ENCODE results near the gene CARD18.

The CARD18 gene

GRCh38 chr11:105139669-105140068, at the start of gene CARD18:
TSS of gene CARD18 (minus strand) at chr11:105139769. CDS start at chr11:105139726, 43 bp downstream.
- no peak for DNase-seq

DNA sequence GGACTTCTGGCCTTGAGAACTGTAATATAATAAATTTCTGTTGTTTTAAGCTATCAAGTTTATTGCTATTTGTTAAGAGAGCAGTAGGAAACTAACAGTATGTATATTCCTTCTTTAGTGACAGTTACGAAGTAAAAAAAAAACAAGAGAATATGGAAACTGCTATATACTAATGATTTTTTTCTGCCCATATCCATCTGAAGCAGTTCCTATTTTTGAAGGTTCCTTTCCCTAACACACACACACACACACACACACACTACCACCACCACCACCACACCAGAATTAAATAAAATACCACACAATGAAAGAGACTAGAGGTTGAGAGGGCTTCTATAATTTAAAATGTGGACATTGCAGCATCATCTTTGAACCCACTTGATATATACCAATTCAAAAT, 44.4 kb upstream of the CARD18 start:
- no peak for DNase-seq

- DNase-seq, result no peak
These were observed 43.9 kb upstream of the CARD18 start for GRCh38 chr11:105183426-105183825.

- peak; percentile 71 for DNase-seq
These were observed 42.0 kb upstream of the CARD18 start for GRCh38 chr11:105181521-105181920.

DNA sequence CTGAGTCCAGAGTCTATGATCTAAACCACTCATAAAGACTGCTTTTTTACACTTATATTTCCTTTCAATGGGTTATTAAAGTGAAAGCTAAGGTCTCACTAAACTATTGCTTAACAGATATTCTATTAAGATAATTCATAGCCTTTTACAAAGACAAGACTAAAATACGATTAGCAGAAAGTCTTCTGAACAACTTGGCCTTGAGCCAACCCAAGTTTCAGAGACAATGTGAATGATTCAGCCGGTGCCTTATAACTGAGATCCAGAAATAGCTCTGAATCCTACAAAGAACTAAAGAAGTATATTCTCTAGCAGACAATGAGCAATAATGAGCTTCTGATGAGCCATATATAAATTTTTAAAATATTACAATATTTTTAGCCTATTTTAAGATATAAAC, 41.5 kb upstream of the CARD18 start:
- peak; percentile 58 for DNase-seq

DNA sequence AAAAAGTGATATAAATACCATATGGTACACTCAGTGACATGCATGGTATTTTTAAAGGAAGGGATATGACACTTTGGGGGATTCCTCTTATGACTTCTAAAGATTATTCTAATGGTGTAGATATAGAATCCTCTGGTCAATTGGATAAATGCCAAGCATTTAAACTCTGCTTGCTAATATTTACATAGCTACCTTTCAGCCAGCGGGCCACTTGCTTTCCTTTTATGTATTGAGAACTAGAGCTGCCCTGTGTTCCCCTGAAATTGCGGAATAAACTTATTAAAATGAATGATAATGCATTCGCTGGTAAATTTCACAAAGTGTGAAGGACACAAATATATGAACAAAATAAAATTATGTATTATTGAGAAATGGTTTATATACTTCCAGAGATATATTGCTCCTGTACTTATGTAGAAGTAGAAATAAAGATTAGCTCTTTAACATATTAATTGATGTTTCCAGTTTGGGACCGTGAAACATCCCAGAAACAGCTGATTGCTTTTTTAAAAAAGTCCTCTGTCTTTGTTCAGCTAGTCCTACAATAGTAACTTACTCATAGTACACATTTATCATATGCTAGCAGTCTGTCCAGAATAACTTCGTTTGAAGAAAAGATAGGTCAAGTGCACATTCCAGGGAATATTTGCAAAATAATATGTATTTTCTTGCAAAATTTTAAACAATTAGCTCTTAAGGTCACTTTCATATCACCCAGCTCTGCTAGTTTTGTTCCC, 40.1 kb upstream of the CARD18 start:
- DNase-seq, result no peak

DNA sequence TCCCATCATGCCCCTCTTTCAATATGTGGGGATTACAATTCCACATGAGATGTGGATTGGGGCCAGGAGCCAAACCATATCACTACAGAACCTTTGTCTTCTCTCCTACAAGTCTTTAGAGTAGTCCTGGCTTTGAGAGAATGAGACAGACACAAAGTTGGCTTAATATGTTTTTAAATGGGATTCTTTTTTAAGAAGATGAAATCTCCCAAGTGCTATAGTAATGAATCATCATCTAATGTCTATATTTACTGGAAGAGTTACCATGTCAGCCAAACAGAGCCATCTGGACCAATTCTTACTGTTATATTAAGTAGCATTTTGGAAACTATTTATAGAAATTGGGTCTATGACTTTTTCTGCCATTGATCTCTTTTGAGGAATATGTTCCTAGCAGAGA, 38.1 kb upstream of the CARD18 start:
- DNase-seq, result no peak

GRCh38 chr11:105168457-105168856, 28.9 kb upstream of the CARD18 start:
- no peak for DNase-seq

- DNase-seq, result no peak
These were observed 27.7 kb upstream of the CARD18 start for GRCh38 chr11:105167244-105167643.

DNA sequence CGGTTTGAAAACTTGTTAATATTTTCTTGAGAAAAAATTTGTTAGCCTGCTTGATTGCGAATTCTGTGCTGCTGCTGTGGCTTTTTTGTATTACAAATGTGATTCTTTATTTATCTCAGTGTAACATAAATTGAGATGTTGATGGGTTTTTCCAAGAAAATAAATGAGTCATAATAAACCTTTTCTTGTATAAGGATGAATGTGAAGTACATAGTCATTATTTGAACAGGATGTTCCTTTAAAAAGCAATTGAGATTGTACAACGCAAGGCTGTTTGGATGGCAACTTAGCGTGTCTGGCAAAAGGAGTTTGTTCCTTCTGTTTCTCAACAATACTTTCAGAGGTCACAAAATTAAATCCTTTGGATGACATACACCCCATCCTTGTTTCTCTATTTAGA, 24.6 kb upstream of the CARD18 start:
- no peak for DNase-seq

DNA sequence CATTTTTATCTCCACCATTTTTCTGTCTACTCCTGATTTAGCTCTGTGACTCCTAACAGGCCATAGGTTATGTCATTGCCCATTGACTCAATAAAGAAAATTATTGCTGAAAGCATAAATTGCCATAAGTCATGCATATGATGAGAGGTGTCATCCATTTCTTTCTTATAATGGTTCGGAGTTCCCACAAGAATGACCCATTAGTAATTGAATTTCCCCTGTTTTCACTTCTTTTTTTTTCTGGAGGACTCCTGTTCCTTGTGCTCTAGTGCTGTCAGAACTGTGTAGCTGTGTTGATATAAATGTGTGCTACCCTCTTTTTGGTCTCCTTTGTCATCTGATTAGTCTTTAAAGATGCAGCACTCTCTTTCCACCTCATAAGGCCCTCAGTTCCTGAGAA, 22.9 kb upstream of the CARD18 start:
- no peak for DNase-seq

DNA sequence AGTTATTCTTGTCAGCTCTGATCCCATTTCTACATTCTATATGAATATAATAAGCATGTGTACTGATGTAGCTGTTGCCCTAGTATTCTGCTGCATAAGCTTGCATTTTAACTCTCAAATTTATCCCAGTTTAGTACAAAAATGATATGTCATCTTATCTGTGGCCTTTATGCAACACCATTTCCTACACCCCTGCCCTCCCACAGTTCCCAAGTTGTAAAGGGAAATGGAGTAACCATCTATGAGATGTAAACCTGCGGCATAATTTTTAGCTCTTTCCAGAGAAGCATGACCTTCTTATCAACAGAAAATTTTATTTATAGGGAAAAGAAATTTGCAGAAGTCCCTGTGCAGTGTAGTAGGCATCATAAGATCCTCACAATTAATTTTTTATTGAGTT, 18.9 kb upstream of the CARD18 start:
- no peak for DNase-seq

DNA sequence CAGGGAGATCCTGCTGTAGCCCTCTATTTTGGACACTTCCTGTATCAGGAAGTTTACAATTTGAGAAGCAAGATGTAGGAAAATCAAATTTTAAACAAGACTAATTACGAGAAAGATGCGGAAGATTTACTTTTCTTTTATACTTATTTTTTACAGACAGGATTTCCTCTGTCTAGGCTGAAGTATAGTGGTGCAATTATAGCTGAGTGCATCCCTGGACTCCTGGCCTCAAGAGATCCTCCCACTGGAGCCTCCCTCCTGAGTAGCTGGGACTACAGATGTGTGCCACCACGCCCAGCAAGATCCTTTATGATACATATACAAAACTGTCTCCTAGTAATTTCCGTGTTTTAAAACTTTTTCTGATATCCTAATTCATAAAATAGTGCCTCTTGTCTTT, 17.2 kb upstream of the CARD18 start:
- no peak for DNase-seq

DNA sequence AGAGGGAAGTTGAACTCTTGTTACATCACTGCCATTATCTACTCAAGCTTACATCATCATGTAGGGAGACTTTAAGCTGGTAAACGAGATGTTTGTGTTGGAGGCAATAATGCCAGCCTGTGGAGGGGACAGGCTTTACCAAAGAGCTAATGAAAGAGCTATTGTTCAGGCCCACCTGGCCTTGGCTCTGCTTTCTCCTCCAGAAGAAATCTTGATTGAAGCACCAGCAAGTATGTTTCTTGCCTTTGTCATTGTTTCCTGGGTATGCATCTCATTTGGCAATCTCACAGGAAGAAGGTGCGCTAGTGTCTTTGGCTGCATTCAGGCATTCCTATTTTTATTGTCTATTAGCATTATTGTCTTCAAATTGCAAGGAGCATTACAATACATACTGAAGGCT, 16.7 kb upstream of the CARD18 start:
- DNase-seq, result no peak

- no peak for DNase-seq
These were observed 16.1 kb upstream of the CARD18 start for GRCh38 chr11:105155679-105156078.

- no peak for DNase-seq
These were observed 13.8 kb upstream of the CARD18 start for GRCh38 chr11:105153392-105153791.

GRCh38 chr11:105152560-105152959, 13.0 kb upstream of the CARD18 start:
- no peak for DNase-seq

- DNase-seq, result no peak
These were observed 12.5 kb upstream of the CARD18 start for GRCh38 chr11:105152021-105152512.

DNA sequence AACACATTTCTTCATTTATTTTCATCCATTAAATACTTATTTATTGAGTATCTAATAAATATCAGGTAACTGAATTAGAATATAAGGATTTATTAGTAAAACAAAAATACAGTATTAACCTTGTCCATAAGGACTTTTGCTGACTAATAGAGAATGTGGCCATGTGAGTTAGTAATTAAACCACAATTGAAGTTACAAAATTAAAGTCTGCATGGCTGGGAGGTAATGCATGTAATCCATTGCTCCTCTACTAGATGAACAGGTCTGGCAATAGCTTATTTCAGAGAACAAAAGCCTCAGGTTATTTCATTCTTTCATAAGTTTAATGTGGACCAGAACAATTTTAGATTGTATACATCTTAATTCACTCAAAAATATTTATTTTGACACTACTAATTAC, 9.9 kb upstream of the CARD18 start:
- DNase-seq, result no peak

GRCh38 chr11:105148241-105148640, 8.7 kb upstream of the CARD18 start:
- DNase-seq, result no peak

DNA sequence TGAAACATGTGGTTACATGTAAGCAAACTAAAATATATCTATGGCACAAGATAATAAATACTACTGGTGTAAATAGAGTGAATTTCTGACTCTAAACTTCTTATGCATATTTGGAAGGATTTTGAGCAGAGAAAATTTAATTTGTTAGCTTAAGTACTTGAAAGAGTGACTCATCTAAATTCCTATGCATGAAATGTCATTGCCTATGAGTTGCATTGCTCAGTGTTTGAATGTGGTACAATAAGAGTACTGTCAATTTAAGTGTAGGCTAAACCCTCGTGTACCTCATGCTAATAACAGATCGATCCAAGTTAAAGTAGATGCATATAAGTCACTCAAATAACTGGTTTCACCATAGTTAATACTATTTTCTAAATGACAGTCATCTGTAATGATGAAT, 5.3 kb upstream of the CARD18 start:
- no peak for DNase-seq

DNA sequence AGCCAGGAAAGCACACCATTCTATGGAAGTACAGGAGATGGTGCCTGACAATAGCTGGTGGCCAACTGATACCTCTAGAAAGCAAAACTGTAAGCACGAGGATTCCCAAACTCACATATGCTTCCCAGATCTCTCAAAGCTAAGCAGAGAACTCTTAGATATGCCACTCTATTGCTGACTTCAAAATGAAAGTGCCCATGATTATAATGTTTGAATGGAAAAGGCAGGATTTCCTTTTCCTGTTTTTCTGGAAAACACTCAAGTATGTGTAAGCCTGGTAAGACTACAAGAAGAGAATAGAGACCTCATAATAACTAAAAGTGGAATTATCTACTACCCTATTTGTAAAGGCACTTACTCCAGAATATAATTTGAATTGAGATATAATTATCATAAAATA, 2.6 kb upstream of the CARD18 start:
- no peak for DNase-seq

DNA sequence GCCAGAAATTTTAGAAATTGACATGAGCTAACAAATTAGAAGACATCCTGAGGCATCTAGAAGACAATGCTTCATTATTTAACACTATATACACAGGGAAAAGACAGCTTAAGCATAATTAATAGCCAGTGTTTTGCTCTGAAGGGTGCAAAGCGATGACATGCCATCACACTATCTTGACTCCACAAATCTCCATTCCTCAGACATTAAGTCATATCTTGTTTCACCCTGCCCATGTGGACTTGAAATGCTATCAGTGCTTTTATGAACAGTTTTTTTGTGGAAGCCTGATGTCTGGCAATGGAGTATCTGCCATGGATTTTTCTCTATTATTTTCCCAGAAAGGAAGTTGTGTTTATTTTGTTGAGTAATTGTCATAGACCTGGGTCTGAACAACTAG, 2.3 kb downstream of the CARD18 start:
- DNase-seq, result no peak

DNA sequence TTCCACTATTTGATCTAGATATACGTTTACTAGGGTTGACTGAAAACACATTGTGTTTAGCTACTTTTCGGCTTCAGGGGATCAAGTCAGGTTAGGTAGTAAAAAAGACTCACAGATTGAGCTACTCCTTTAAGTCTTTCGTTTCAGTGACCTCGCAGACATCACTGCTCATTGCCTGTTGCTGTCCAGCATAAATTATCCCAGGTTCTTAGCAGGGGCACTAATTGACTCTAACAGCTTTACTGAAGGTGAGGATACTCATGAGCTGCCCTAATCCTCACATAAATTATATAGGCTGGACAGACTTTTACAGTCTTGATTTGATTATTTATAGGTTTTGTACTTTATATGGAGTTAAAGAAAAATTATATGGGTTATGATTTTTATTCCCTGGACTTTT, 3.7 kb downstream of the CARD18 start:
- DNase-seq, result no peak
